Mesenchymal stem cell (in vitro differentiated cells and primary cell): ENCODE data around the gene HAGHL.

Experiments
- DNase-seq: peaks from one replicate; pipeline ENCODE4 v3.0.0-alpha.2; 2013
- H2AFZ ChIP-seq: one replicate; pipeline ENCODE4 v1.6.1; 2013; ENCODE audit warnings: low read depth, mild to moderate bottlenecking, control low read depth, inconsistent platforms, low read length, moderate library complexity
- H2AK5ac ChIP-seq: 2 replicates; pipeline ENCODE4 v1.6.1; 2013; ENCODE audit warnings: low read length, moderate library complexity, mild to moderate bottlenecking, inconsistent platforms; ENCODE audit not compliant: severe bottlenecking
- H2BK120ac ChIP-seq: one replicate; pipeline ENCODE4 v1.6.1; 2013; ENCODE audit warnings: low read depth, mild to moderate bottlenecking, inconsistent platforms, low read length, moderate library complexity
- H2BK12ac ChIP-seq, 2 experiments: one replicate each; pipeline ENCODE4 v1.6.1; 2013; ENCODE audit warnings: inconsistent platforms in 2 of 2, low read length in 2 of 2, mild to moderate bottlenecking in 2 of 2, moderate library complexity in 2 of 2, control low read depth in 1 of 2
- H2BK15ac ChIP-seq: one replicate; pipeline ENCODE4 v1.6.1; 2013; ENCODE audit warnings: mild to moderate bottlenecking, low read depth, inconsistent platforms; ENCODE audit not compliant: poor library complexity, severe bottlenecking
- H2BK5ac ChIP-seq: 2 replicates; pipeline ENCODE4 v1.6.1; 2013; ENCODE audit warnings: low read depth, mild to moderate bottlenecking, low read length, control low read depth, inconsistent platforms; ENCODE audit not compliant: poor library complexity, severe bottlenecking
- H3K14ac ChIP-seq, 2 experiments: one replicate each; pipeline ENCODE4 v1.6.1; 2013; ENCODE audit warnings: inconsistent platforms in 2 of 2, low read length in 2 of 2, control low read depth in 1 of 2, mild to moderate bottlenecking in 1 of 2, moderate library complexity in 1 of 2
- H3K18ac ChIP-seq, 2 experiments: one replicate each; pipeline ENCODE4 v1.6.1; 2013; ENCODE audit warnings: inconsistent platforms in 2 of 2, low read length in 2 of 2, control low read depth in 1 of 2, low read depth in 1 of 2, mild to moderate bottlenecking in 1 of 2
- H3K23ac ChIP-seq, 2 experiments: one replicate each; pipeline ENCODE4 v1.6.1; 2013; ENCODE audit warnings: inconsistent platforms in 2 of 2, low read length in 2 of 2, mild to moderate bottlenecking in 2 of 2, moderate library complexity in 2 of 2, control low read depth in 1 of 2
- H3K27ac ChIP-seq: 2 replicates; pipeline ENCODE4 v1.5.1; 2013; ENCODE audit warnings: mild to moderate bottlenecking, moderate library complexity, low read length, control low read depth, inconsistent platforms; ENCODE audit not compliant: poor library complexity, severe bottlenecking
- H3K27me3 ChIP-seq, 2 experiments: 2 replicates each; pipeline versions ENCODE4 v1.6.1 to v1.7.0; 2013; ENCODE audit warnings: low read length in 2 of 2, mild to moderate bottlenecking in 2 of 2, moderate library complexity in 2 of 2, control low read depth in 1 of 2, inconsistent platforms in 1 of 2; ENCODE audit not compliant: control insufficient read depth in 1 of 2, insufficient read depth in 1 of 2
- H3K36me3 ChIP-seq, 2 experiments: 2 replicates each; pipeline versions ENCODE4 v1.6.1 to v1.7.0; 2013; ENCODE audit warnings: low read length in 2 of 2, control low read depth in 1 of 2, inconsistent platforms in 1 of 2, low read depth in 1 of 2, mild to moderate bottlenecking in 1 of 2; ENCODE audit not compliant: insufficient read depth in 2 of 2, control insufficient read depth in 1 of 2
- H3K4ac ChIP-seq, 2 experiments: one replicate each; pipeline ENCODE4 v1.6.1; 2013; ENCODE audit warnings: inconsistent platforms in 2 of 2, low read length in 2 of 2, mild to moderate bottlenecking in 2 of 2, moderate library complexity in 2 of 2, control low read depth in 1 of 2, low read depth in 1 of 2
- H3K4me1 ChIP-seq: 2 replicates; pipeline ENCODE4 v1.6.1; 2013; ENCODE audit warnings: low read depth, low read length, control low read depth; ENCODE audit not compliant: control insufficient read depth, insufficient read depth
- H3K4me2 ChIP-seq: 2 replicates; pipeline ENCODE4 v1.6.1; 2013; ENCODE audit warnings: low read length, mild to moderate bottlenecking, inconsistent platforms; ENCODE audit not compliant: poor library complexity, severe bottlenecking
- H3K4me3 ChIP-seq, 2 experiments: 2 replicates each; pipeline versions ENCODE4 v1.5.1 to v1.7.0; 2013; ENCODE audit warnings: low read length in 2 of 2, mild to moderate bottlenecking in 2 of 2, control low read depth in 1 of 2, low read depth in 1 of 2; ENCODE audit not compliant: insufficient read depth in 1 of 2
- H3K79me1 ChIP-seq: replicated peaks from 2 replicates; pipeline ENCODE4 v1.6.1; 2013; ENCODE audit warnings: mild to moderate bottlenecking, control low read depth, low read length, inconsistent platforms; ENCODE audit not compliant: poor library complexity, severe bottlenecking
- H3K9ac ChIP-seq: 2 replicates; pipeline ENCODE4 v1.7.0; 2013; ENCODE audit warnings: mild to moderate bottlenecking, low read length, moderate library complexity
- H3K9me3 ChIP-seq: 2 replicates; pipeline ENCODE4 v1.7.0; 2013; ENCODE audit warnings: mild to moderate bottlenecking, low read length; ENCODE audit not compliant: control insufficient read depth
- H4K8ac ChIP-seq: one replicate; pipeline ENCODE4 v1.6.1; 2013; ENCODE audit warnings: inconsistent platforms, mild to moderate bottlenecking, low read length, moderate library complexity
- H4K91ac ChIP-seq: one replicate; pipeline ENCODE4 v1.6.1; 2013; ENCODE audit warnings: mild to moderate bottlenecking, low read length, inconsistent platforms
- WGBS: methylation state at CpG from one replicate; pipeline ENCODE4 v1.1.7; 2013; ENCODE audit warnings: mixed read lengths; 5-methylcytosine and 5-hydroxymethylcytosine counted together

HAGHL gene

DNA sequence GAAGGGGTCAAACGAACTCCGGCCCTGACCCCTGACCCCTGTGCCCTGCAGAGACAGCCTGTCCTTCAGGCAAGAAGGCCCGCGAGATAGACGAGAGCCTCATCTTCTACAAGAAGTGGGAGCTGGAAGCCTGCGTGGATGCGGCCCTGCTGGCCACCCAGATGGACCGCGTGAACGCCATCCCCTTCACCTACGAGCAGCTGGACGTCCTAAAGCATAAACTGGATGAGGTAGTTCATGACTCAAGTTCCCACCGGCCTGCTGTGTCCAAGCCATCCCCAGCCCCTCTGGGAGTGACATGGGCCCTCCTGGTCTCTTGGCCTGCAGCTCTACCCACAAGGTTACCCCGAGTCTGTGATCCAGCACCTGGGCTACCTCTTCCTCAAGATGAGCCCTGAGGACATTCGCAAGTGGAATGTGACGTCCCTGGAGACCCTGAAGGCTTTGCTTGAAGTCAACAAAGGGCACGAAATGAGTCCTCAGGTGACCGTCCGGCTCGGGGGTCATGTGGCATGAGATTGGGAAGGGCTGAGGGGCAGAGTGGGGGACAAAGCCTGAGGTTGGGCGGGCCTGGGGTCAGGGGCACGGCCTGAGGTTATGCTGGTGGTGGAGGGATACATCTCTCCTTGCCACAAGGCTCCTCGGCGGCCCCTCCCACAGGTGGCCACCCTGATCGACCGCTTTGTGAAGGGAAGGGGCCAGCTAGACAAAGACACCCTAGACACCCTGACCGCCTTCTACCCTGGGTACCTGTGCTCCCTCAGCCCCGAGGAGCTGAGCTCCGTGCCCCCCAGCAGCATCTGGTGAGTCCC is 39.3 kb downstream of the HAGHL start:
- Histone ChIP-seq H2BK12ac (no peak overlapping the region), H2AFZ (no peak overlapping the region), H4K8ac (no peak overlapping the region), H3K27ac (no peak overlapping the region), H3K9me3 (no peaks in the 10 kb centered on the region), H3K23ac (no peak overlapping the region), H4K91ac (no peak overlapping the region), H3K79me1 (no peaks in the 10 kb centered on the region), H3K36me3 (no peaks in the 10 kb centered on the region), H3K4me1 (peaks cover 8% of the 10 kb centered on the region), H3K4me3 (no peak overlapping the region), H3K14ac (no peak overlapping the region), H2BK15ac (no peak overlapping the region), H3K4ac (no peak overlapping the region), H2BK5ac (no peak overlapping the region), H3K9ac (no peak overlapping the region), H2BK120ac (no peak overlapping the region), H3K27me3 (peaks cover 0 to 39% of the 10 kb centered on the region in 2 experiments), H3K4me2 (no peak overlapping the region), H2AK5ac (no peak overlapping the region), H3K18ac (no peak overlapping the region)
- no peak for DNase-seq
- whole genome bisulfite sequencing = 89% methylated on average over 29 of the region's 29 CpGs

DNA sequence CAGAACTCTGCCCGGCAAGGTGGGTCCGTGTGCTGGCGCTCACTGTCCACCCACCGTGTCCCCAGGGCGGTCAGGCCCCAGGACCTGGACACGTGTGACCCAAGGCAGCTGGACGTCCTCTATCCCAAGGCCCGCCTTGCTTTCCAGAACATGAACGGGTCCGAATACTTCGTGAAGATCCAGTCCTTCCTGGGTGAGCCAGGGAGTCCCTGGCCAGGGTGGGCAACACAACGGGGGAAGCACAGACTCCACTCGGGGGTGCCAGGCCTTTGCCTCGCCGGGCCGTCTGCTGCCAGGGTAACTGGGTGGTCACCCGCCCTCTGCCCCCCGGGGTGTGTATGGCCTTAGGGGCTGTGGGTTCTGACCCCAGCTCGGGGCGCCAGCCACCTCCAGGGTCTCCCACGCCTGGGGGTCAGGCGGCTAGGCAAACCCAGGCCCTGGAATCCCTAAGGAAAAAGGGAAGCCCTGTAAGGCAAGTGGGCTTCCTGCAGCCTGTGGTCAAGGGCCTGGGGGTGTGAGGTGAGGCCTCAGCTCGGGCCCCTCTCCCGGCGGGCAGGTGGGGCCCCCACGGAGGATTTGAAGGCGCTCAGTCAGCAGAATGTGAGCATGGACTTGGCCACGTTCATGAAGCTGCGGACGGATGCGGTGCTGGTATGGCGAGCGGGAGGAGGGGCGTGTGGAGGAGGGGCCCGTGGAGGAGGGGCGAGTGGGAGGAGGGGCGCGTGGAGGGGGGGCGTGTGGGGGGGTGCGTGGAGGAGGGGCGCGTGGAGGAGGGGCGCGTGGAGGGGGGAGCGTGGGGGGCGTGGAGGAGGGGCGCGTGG is 40.1 kb downstream of the HAGHL start:
- no peak for DNase-seq
- peaks cover 8% of the 10 kb centered on the region for H3K4me1 ChIP-seq
- no peak overlapping the region for H4K8ac ChIP-seq
- no peak overlapping the region for H2AK5ac ChIP-seq
- no peak overlapping the region for H2BK15ac ChIP-seq
- H3K27me3 ChIP-seq = peaks cover 0 to 37% of the 10 kb centered on the region in 2 experiments
- no peak overlapping the region for H3K27ac ChIP-seq
- 89% methylated on average over 30 of the region's 48 CpGs for WGBS
- H3K4me2 ChIP-seq = no peak overlapping the region
- no peak overlapping the region for H2BK12ac ChIP-seq
- no peak overlapping the region for H3K9ac ChIP-seq
- no peak overlapping the region for H2AFZ ChIP-seq
- no peak overlapping the region for H2BK5ac ChIP-seq
- H3K9me3 ChIP-seq = no peaks in the 10 kb centered on the region
- no peak overlapping the region for H3K14ac ChIP-seq
- no peak overlapping the region for H3K18ac ChIP-seq
- no peaks in the 10 kb centered on the region for H3K36me3 ChIP-seq
- H2BK120ac ChIP-seq = no peak overlapping the region
- no peak overlapping the region for H3K23ac ChIP-seq
- H3K4me3 ChIP-seq = no peak overlapping the region
- no peaks in the 10 kb centered on the region for H3K79me1 ChIP-seq
- H3K4ac ChIP-seq = no peak overlapping the region
- H4K91ac ChIP-seq = no peak overlapping the region

DNA sequence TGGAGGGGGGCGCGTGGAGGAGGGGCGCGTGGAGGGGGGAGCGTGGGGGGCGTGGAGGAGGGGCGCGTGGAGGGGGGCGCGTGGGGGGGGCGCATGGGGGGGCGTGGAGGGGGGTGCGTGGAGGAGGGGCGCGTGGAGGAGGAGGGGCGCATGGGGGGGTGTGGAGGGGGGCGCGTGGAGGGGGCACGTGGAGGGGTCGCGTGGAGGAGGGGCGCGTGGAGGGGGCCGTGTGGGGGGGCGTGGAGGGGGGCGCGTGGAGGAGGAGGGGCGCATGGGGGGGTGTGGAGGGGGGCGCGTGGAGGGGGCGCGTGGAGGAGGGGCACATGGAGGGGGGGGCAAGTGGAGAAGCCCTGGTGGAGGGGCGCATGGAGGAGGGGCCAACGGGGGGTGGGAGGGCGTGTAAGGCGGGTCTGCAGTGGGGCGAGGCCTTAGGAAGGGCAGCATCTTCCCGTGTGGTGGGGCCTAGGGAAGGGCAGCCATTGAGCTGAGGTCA is 40.9 kb downstream of the HAGHL start:
- H3K79me1 ChIP-seq = no peaks in the 10 kb centered on the region
- H2AK5ac ChIP-seq = no peak overlapping the region
- H2BK120ac ChIP-seq = no peak overlapping the region
- H3K4me3 ChIP-seq = no peak overlapping the region
- H4K91ac ChIP-seq = no peak overlapping the region
- H3K4me1 ChIP-seq = peaks cover 8% of the 10 kb centered on the region
- no peaks in the 10 kb centered on the region for H3K36me3 ChIP-seq
- no peaks in the 10 kb centered on the region for H3K9me3 ChIP-seq
- WGBS = 80% methylated on average over 5 of the region's 38 CpGs
- H3K14ac ChIP-seq = no peak overlapping the region
- peaks cover 0 to 29% of the 10 kb centered on the region in 2 experiments for H3K27me3 ChIP-seq
- H3K4ac ChIP-seq = no peak overlapping the region
- H2BK5ac ChIP-seq = no peak overlapping the region
- H3K23ac ChIP-seq = no peak overlapping the region
- no peak overlapping the region for H2AFZ ChIP-seq
- no peak overlapping the region for H3K9ac ChIP-seq
- no peak overlapping the region for H3K18ac ChIP-seq
- H4K8ac ChIP-seq = no peak overlapping the region
- no peak for DNase-seq
- H2BK15ac ChIP-seq = no peak overlapping the region
- no peak overlapping the region for H2BK12ac ChIP-seq
- H3K4me2 ChIP-seq = no peak overlapping the region
- no peak overlapping the region for H3K27ac ChIP-seq

DNA sequence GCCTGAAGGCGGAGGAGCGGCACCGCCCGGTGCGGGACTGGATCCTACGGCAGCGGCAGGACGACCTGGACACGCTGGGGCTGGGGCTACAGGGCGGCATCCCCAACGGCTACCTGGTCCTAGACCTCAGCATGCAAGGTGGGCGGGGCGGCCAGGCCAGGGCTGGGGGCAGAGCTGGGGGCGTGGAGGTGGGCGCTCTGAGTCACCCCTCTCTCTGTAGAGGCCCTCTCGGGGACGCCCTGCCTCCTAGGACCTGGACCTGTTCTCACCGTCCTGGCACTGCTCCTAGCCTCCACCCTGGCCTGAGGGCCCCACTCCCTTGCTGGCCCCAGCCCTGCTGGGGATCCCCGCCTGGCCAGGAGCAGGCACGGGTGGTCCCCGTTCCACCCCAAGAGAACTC is 41.5 kb downstream of the HAGHL start:
- Histone ChIP-seq H2AFZ (no peak overlapping the region), H3K4me1 (peaks cover 9% of the 10 kb centered on the region), H2BK12ac (no peak overlapping the region), H4K91ac (no peak overlapping the region), H3K27me3 (peaks cover 0 to 23% of the 10 kb centered on the region in 2 experiments), H2BK15ac (no peak overlapping the region), H4K8ac (no peak overlapping the region), H3K79me1 (no peaks in the 10 kb centered on the region), H3K9ac (no peak overlapping the region), H3K36me3 (no peaks in the 10 kb centered on the region), H3K23ac (no peak overlapping the region), H2AK5ac (no peak overlapping the region), H3K27ac (no peak overlapping the region), H3K9me3 (no peaks in the 10 kb centered on the region), H2BK120ac (no peak overlapping the region), H3K18ac (no peak overlapping the region), H3K4me3 (no peak overlapping the region), H3K14ac (no peak overlapping the region), H3K4me2 (no peak overlapping the region), H2BK5ac (no peak overlapping the region), H3K4ac (no peak overlapping the region)
- DNase-seq = no peak
- WGBS = 89% methylated on average over 21 of the region's 21 CpGs
